ENCODE data around the gene ATXN1. TPM values are rescaled to one million over a fixed set of nuclear protein-coding genes. Genes with fewer than 3 reads are reported as not detected.

Gene ATXN1
- total and polyA plus RNA-seq, 2 of the 13 experiments (the other 11 are each of a cell fraction or from before 2014, with no cell fraction given): 20.7 to 39.5 TPM

- TF ChIP-seq, protein P1, sequence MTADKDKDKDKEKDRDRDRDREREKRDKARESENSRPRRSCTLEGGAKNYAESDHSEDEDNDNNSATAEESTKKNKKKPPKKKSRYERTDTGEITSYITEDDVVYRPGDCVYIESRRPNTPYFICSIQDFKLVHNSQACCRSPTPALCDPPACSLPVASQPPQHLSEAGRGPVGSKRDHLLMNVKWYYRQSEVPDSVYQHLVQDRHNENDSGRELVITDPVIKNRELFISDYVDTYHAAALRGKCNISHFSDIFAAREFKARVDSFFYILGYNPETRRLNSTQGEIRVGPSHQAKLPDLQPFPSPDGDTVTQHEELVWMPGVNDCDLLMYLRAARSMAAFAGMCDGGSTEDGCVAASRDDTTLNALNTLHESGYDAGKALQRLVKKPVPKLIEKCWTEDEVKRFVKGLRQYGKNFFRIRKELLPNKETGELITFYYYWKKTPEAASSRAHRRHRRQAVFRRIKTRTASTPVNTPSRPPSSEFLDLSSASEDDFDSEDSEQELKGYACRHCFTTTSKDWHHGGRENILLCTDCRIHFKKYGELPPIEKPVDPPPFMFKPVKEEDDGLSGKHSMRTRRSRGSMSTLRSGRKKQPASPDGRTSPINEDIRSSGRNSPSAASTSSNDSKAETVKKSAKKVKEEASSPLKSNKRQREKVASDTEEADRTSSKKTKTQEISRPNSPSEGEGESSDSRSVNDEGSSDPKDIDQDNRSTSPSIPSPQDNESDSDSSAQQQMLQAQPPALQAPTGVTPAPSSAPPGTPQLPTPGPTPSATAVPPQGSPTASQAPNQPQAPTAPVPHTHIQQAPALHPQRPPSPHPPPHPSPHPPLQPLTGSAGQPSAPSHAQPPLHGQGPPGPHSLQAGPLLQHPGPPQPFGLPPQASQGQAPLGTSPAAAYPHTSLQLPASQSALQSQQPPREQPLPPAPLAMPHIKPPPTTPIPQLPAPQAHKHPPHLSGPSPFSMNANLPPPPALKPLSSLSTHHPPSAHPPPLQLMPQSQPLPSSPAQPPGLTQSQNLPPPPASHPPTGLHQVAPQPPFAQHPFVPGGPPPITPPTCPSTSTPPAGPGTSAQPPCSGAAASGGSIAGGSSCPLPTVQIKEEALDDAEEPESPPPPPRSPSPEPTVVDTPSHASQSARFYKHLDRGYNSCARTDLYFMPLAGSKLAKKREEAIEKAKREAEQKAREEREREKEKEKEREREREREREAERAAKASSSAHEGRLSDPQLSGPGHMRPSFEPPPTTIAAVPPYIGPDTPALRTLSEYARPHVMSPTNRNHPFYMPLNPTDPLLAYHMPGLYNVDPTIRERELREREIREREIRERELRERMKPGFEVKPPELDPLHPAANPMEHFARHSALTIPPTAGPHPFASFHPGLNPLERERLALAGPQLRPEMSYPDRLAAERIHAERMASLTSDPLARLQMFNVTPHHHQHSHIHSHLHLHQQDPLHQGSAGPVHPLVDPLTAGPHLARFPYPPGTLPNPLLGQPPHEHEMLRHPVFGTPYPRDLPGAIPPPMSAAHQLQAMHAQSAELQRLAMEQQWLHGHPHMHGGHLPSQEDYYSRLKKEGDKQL (CRISPR knock-in tag; IDR thresholded peaks at IDR 0.05; ENCODE audit: low read depth): no peak
- TF ChIP-seq ZNF816 (CRISPR knock-in tag; IDR thresholded peaks at IDR 0.05; ENCODE audit: borderline replicate concordance): no peak
- no peak for TF ChIP-seq SNAPC2 (CRISPR knock-in tag; IDR thresholded peaks at IDR 0.05)
- TF ChIP-seq DNMT1 (CRISPR knock-in tag; IDR thresholded peaks at IDR 0.05): no peak
- TF ChIP-seq, protein P2, sequence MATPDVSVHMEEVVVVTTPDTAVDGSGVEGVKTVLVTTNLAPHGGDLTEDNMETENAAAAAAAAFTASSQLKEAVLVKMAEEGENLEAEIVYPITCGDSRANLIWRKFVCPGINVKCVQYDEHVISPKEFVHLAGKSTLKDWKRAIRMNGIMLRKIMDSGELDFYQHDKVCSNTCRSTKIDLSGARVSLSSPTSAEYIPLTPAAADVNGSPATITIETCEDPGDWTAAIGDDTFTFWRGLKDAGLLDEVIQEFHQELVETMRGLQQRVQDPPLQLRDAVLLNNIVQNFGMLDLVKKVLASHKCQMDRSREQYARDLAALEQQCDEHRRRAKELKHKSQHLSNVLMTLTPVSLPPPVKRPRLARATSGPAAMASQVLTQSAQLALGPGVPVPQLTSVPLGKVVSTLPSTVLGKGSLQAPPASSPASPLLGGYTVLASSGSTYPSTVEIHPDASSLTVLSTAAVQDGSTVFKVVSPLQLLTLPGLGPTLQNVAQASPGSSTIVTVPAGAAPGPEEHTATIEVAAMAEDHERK (CRISPR knock-in tag; IDR thresholded peaks at IDR 0.05; ENCODE audit: low read depth): no peak
- no peak for TF ChIP-seq PAX8 (CRISPR knock-in tag; IDR thresholded peaks at IDR 0.05; ENCODE audit: borderline replicate concordance)
- TF ChIP-seq KDM4B (CRISPR knock-in tag; IDR thresholded peaks at IDR 0.05): no peak
- peak; percentile 66; the same call in 1 of the 2 replicates for TF ChIP-seq ZNF225 (CRISPR knock-in tag; IDR thresholded peaks at IDR 0.05)
- TF ChIP-seq ZNF772 (CRISPR knock-in tag; IDR thresholded peaks at IDR 0.05): no peak
- no peak for TF ChIP-seq FOXA1 (IDR thresholded peaks at IDR 0.05)
- TF ChIP-seq FOXA1 (CRISPR knock-in tag; IDR thresholded peaks at IDR 0.05): 0 out of 2 replicates have a peak, but pooled peaks have one; percentile 20
- TF ChIP-seq, protein P3, sequence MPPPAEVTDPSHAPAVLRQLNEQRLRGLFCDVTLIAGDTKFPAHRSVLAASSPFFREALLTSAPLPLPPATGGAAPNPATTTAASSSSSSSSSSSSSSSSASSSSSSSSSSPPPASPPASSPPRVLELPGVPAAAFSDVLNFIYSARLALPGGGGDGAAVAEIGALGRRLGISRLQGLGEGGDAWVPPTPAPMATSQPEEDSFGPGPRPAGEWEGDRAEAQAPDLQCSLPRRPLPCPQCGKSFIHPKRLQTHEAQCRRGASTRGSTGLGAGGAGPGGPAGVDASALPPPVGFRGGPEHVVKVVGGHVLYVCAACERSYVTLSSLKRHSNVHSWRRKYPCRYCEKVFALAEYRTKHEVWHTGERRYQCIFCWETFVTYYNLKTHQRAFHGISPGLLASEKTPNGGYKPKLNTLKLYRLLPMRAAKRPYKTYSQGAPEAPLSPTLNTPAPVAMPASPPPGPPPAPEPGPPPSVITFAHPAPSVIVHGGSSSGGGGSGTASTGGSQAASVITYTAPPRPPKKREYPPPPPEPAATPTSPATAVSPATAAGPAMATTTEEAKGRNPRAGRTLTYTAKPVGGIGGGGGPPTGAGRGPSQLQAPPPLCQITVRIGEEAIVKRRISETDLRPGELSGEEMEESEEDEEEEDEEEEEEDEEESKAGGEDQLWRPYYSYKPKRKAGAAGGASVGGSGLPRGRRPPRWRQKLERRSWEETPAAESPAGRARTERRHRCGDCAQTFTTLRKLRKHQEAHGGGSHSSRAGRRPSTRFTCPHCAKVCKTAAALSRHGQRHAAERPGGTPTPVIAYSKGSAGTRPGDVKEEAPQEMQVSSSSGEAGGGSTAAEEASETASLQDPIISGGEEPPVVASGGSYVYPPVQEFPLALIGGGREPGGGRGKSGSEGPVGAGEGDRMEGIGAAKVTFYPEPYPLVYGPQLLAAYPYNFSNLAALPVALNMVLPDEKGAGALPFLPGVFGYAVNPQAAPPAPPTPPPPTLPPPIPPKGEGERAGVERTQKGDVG (CRISPR knock-in tag; IDR thresholded peaks at IDR 0.05; ENCODE audit: borderline replicate concordance): peak; percentile 66; the same call in 1 of the 2 replicates
- no peak for TF ChIP-seq GMEB1 (CRISPR knock-in tag; IDR thresholded peaks at IDR 0.05; ENCODE audit: borderline replicate concordance)
- no peak for TF ChIP-seq ASH2L (IDR thresholded peaks at IDR 0.05; ENCODE audit: insufficient read length, low read depth, low read length)
- TF ChIP-seq ZFY (CRISPR knock-in tag; IDR thresholded peaks at IDR 0.05): peak; percentile 23; the same call in 1 of the 2 replicates
These were observed 458.3 kb downstream of the ATXN1 start (continued) for GRCh38 chr6:16302721-16303552.
